PC-3 (cell line): ENCODE results near the gene FAM186B.

Experiments used
- EZH2phosphoT487 ChIP-seq: fragments of 300-600 bp; sonication (generic); IDR thresholded peaks from 2 replicates; pipeline ENCODE4 v1.6.1; 2018; ENCODE audit warnings: mild to moderate bottlenecking, antibody characterized with exemption, low read length, borderline replicate concordance
- TF ChIP-seq, protein P1 (sequence below): fragments of 300-600 bp; sonication (generic); conservative IDR thresholded peaks from 2 replicates; pipeline ENCODE4 v1.5.1; 2017; ENCODE audit warnings: antibody characterized with exemption, low read depth, mild to moderate bottlenecking, low read length

DNA sequence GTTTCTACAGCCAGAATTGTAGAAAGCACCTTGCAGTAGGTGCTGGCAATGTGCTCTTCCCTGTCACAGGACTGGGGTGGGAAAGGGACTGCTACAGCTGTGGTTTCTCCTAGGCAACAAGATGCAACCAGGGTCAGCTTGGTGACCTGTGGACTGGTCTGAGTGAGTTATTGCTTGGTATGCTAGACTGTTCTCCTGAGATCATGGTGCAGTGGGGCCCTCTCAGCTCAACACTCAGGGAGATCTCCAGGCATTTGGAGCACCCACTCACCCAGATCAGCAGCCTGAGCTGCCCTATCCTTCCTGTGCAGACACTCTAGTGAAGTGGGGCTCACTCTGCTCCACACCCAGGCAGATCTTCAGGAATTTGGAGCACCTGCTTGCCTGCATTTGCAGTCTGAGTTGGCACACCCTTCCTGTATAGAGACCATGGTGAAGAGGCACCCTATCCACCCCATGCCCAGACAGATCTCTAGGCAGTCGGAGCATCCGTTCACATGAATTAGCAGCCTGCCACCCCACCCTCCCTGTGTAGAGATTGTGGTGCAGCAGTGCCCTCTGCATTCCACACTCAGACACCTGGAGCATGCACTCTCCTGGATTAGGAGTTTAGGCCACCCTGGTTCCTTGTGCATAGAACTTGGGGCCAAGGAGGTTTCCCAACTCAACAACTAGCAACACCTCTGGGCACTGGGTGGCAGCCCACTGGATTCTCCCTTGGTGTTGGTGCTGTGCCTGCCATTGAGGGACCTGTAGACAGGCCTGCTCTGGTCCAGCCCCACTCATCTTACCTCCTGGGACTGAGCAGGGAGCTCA is 3.8 kb upstream of the FAM186B start:
- no peak for TF ChIP-seq EZH2phosphoT487
- TF ChIP-seq, protein P1, sequence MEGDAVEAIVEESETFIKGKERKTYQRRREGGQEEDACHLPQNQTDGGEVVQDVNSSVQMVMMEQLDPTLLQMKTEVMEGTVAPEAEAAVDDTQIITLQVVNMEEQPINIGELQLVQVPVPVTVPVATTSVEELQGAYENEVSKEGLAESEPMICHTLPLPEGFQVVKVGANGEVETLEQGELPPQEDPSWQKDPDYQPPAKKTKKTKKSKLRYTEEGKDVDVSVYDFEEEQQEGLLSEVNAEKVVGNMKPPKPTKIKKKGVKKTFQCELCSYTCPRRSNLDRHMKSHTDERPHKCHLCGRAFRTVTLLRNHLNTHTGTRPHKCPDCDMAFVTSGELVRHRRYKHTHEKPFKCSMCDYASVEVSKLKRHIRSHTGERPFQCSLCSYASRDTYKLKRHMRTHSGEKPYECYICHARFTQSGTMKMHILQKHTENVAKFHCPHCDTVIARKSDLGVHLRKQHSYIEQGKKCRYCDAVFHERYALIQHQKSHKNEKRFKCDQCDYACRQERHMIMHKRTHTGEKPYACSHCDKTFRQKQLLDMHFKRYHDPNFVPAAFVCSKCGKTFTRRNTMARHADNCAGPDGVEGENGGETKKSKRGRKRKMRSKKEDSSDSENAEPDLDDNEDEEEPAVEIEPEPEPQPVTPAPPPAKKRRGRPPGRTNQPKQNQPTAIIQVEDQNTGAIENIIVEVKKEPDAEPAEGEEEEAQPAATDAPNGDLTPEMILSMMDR = no peak
